ENCODE results near the gene TBC1D9.

Gene TBC1D9

GRCh38 chr4:140688711-140689598, 67.2 kb downstream of the TBC1D9 start:
- no peak for DNase-seq

GRCh38 chr4:140686796-140687195, 69.4 kb downstream of the TBC1D9 start:
- DNase-seq: no peak

GRCh38 chr4:140684314-140684713, 71.9 kb downstream of the TBC1D9 start:
- no peak for DNase-seq

- no peak for DNase-seq
Observed at GRCh38 chr4:140681201-140681600, 75.0 kb downstream of the TBC1D9 start.

- no peak for DNase-seq
Observed at GRCh38 chr4:140680686-140681085, 75.5 kb downstream of the TBC1D9 start.

- DNase-seq: no peak
Observed at GRCh38 chr4:140679576-140679975, 76.6 kb downstream of the TBC1D9 start.

GRCh38 chr4:140675599-140676231, 80.5 kb downstream of the TBC1D9 start:
- DNase-seq: no peak

GRCh38 chr4:140673729-140674128, 82.5 kb downstream of the TBC1D9 start:
- DNase-seq: no peak

- DNase-seq: no peak
Observed at GRCh38 chr4:140672416-140672815, 83.8 kb downstream of the TBC1D9 start.

GRCh38 chr4:140668111-140668510, 88.1 kb downstream of the TBC1D9 start:
- DNase-seq: no peak

- DNase-seq: no peak
Observed at GRCh38 chr4:140666889-140667614, 89.1 kb downstream of the TBC1D9 start.

GRCh38 chr4:140662082-140662869, 93.9 kb downstream of the TBC1D9 start:
- no peak for DNase-seq

- no peak for DNase-seq
Observed at GRCh38 chr4:140661550-140661949, 94.6 kb downstream of the TBC1D9 start.

GRCh38 chr4:140659943-140660700, 96.1 kb downstream of the TBC1D9 start:
- no peak for DNase-seq

- no peak for DNase-seq
Observed at GRCh38 chr4:140654495-140654814, 101.7 kb downstream of the TBC1D9 start.

GRCh38 chr4:140653718-140654494, 102.3 kb downstream of the TBC1D9 start:
- DNase-seq: no peak

GRCh38 chr4:140652601-140653000, 103.6 kb downstream of the TBC1D9 start:
- DNase-seq: no peak

GRCh38 chr4:140648716-140649308, 107.4 kb downstream of the TBC1D9 start:
- no peak for DNase-seq

GRCh38 chr4:140645614-140646412, 110.4 kb downstream of the TBC1D9 start:
- no peak for DNase-seq

GRCh38 chr4:140645196-140645595, 111.0 kb downstream of the TBC1D9 start:
- no peak for DNase-seq
